ENCODE results near the gene KLK1. TPM values are rescaled to one million over a fixed set of nuclear protein-coding genes. Genes with fewer than 3 reads are reported as not detected.

The KLK1 gene
- total and polyA plus RNA-seq, 3 donors from 2014 or later = 0.43 to 2.7 (median 1.2) TPM

DNA sequence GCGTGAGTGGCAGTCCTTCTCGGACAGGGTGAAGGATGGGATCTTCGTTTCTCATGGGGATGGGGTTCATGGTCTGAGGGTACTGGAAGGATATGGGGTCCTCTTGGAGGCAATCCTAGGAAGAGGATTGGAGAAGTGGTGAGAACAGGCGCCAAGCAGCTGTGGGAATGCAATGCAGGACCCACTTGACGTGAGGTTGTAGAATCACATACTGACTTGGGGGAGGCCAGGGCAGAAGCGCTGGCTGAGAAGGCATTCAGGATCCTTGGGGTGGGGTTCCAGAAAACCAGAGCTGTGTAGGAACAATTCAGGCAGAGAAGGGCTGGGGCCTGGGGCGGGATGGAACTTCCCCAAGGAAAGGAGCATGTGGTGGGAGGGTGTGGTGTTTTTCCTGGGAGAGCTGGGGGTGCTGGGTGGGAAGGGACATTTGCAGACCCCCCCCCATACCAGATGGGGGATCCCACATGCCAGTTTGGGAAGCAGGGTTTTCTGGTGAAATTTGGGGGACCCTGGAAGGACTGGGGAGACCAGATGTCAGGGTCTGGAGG is 852 bp downstream of the KLK1 start:
- Histone ChIP-seq H3K9me3 (no peaks in the 10 kb centered on the region), H3K4me1 (no peaks in the 10 kb centered on the region), H3K27me3 (no peaks in the 10 kb centered on the region), H3K4me3 (no peak overlapping the region), H3K36me3 (ENCODE audit: low read depth, missing control alignments) (no peaks in the 10 kb centered on the region), H3K27ac (no peak overlapping the region)
- TF ChIP-seq, protein P1, sequence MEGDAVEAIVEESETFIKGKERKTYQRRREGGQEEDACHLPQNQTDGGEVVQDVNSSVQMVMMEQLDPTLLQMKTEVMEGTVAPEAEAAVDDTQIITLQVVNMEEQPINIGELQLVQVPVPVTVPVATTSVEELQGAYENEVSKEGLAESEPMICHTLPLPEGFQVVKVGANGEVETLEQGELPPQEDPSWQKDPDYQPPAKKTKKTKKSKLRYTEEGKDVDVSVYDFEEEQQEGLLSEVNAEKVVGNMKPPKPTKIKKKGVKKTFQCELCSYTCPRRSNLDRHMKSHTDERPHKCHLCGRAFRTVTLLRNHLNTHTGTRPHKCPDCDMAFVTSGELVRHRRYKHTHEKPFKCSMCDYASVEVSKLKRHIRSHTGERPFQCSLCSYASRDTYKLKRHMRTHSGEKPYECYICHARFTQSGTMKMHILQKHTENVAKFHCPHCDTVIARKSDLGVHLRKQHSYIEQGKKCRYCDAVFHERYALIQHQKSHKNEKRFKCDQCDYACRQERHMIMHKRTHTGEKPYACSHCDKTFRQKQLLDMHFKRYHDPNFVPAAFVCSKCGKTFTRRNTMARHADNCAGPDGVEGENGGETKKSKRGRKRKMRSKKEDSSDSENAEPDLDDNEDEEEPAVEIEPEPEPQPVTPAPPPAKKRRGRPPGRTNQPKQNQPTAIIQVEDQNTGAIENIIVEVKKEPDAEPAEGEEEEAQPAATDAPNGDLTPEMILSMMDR (IDR thresholded peaks at IDR 0.05) = no peak
- TF ChIP-seq POLR2A (IDR thresholded peaks at IDR 0.05) = no peak
- 85 to 88% methylated on average over 7 of the region's 7 CpGs for WGBS, 2 donors
- no peak for DNase-seq
- intact Hi-C loops (cut with DNase I; ENCODE audit: low total_unique reads) = no loop called here

DNA sequence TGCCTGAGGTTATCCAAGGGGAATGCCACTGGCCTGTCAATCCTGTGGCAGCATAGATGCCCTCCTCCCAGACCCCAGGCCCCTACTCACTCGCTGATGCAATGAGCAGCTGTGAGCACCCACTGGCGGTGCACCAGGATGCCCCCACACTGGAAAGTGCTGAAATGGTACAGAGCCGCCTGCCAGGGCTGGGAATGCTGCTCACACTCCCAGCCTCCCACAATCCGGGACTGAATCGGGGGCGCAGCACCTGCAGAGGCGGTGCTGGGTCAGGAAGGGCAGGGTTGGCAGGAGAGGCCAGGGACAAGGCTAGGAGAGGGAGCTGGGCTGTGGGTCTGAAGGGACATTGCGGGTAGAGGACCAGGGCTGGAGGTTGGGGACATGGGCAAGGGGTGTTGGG is 2.0 kb downstream of the KLK1 start:
- intact Hi-C loops (cut with DNase I; ENCODE audit: low total_unique reads) = no loop called here
- no peak overlapping the region for H3K4me3 ChIP-seq
- H3K4me1 ChIP-seq = no peaks in the 10 kb centered on the region
- WGBS, 2 donors = 50 to 70% methylated on average over 5 to 8 of the region's 8 CpGs
- H3K9me3 ChIP-seq = no peaks in the 10 kb centered on the region
- DNase-seq = no peak
- no peaks in the 10 kb centered on the region for H3K36me3 ChIP-seq (ENCODE audit: low read depth, missing control alignments)
- TF ChIP-seq POLR2A (IDR thresholded peaks at IDR 0.05) = no peak
- TF ChIP-seq, protein P1 (IDR thresholded peaks at IDR 0.05) = no peak
- H3K27ac ChIP-seq = no peak overlapping the region
- H3K27me3 ChIP-seq = no peaks in the 10 kb centered on the region

DNA sequence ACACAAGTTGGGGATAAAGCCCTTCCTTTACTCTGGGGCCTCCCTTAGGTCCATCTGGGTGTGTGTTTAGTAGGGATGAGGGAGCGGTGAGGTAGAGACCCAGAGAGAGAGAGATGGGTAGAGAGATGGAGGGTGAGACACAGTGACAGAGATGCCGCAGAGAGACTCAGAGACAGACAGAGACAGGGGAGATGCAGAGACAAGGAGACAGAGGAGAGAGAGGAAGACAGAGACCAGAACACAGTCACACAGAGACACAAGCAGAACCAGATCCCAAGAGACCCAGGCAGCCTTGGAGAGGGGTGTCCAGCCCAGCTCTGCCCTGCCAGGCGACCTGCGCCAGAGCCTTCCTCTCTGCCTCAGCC is 2.4 kb downstream of the KLK1 start:
- TF ChIP-seq, protein P1 (IDR thresholded peaks at IDR 0.05) = no peak
- TF ChIP-seq POLR2A (IDR thresholded peaks at IDR 0.05) = no peak

DNA sequence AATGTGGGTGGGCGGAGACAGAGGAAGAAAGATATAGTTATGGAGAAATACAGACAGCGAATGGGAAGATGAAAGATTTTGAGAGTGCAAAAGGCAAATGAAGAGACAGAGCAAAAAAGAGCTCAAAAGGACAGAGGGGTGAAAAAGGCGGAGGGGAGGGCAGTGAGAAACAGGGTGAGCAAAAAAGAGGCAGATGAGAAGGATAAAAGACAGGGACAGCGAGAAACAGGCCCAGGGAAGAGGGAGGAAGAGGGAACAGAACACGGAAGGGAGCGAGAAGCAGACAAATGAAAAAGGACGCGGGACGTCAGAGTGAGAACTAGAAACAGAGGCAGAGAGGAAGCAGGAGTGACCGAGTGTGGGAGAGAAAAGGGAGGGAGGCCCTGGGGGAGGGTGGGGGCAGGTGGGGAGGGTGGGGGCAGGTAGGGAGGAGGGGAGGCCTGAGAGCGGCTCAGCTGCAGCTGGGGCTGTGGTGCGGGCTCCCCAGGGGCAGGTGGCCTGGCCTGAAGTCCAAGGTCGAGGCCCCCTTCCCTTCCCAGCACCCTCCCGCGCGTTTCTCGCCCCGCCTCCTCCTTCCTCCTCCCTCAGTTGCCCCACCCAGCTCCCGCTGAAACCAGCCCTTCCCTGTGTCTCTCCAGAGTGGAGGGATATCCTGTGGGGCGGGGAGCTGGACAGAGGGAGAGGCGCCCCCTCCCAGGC is 2.9 kb downstream of the KLK1 start:
- DNase-seq = no peak
- H3K4me3 ChIP-seq = no peak overlapping the region
- no peaks in the 10 kb centered on the region for H3K9me3 ChIP-seq
- no peaks in the 10 kb centered on the region for H3K27me3 ChIP-seq
- no peak for TF ChIP-seq POLR2A (IDR thresholded peaks at IDR 0.05)
- TF ChIP-seq, protein P1 (IDR thresholded peaks at IDR 0.05) = no peak
- H3K27ac ChIP-seq = no peak overlapping the region
- 19 to 22% methylated on average over 15 to 20 of the region's 21 CpGs for WGBS, 2 donors
- no peaks in the 10 kb centered on the region for H3K36me3 ChIP-seq (ENCODE audit: low read depth, missing control alignments)
- intact Hi-C loops (cut with DNase I; ENCODE audit: low total_unique reads) = no loop called here
- no peaks in the 10 kb centered on the region for H3K4me1 ChIP-seq

More for the DNA sequence above, 2.4 kb downstream of the KLK1 start:
- WGBS, 2 donors = 76 to 80% methylated on average over 2 to 4 of the region's 4 CpGs
- intact Hi-C loops (cut with DNase I; ENCODE audit: low total_unique reads) = no loop called here
- no peaks in the 10 kb centered on the region for H3K36me3 ChIP-seq (ENCODE audit: low read depth, missing control alignments)
- DNase-seq = no peak
- H3K9me3 ChIP-seq = no peaks in the 10 kb centered on the region
- H3K4me1 ChIP-seq = no peaks in the 10 kb centered on the region
- H3K27me3 ChIP-seq = no peaks in the 10 kb centered on the region
- no peak overlapping the region for H3K27ac ChIP-seq
- no peak overlapping the region for H3K4me3 ChIP-seq

DNA sequence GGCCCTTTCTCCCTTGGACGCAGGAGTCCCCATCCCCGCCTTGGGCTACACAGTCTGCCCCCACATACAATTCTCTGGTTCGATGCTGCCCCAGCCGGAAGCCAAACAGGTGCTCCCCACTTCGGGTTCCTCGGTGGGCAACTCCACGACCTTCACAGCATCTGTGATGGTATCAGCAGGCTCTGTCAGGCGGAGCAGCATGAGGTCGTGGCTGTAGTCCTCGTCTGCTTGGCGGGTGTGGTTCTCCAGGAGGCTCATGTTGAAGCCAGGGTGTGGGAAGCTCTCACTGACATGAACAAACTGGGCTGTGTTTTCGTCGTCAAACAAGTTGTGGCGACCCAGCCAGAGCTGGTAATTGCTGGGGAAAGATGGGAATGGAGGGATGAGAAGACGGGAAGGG is 3.5 kb downstream of the KLK1 start:
- intact Hi-C loops (cut with DNase I; ENCODE audit: low total_unique reads) = no loop called here
- H3K27me3 ChIP-seq = no peaks in the 10 kb centered on the region

More for the DNA sequence above, 3.5 kb downstream of the KLK1 start:
- whole genome bisulfite sequencing, 2 donors = 34 to 53% methylated on average over 11 to 15 of the region's 15 CpGs
- H3K9me3 ChIP-seq = no peaks in the 10 kb centered on the region
- TF ChIP-seq POLR2A (IDR thresholded peaks at IDR 0.05) = no peak
- TF ChIP-seq, protein P1 (IDR thresholded peaks at IDR 0.05) = no peak
- no peak overlapping the region for H3K4me3 ChIP-seq
- no peaks in the 10 kb centered on the region for H3K4me1 ChIP-seq
- no peak overlapping the region for H3K27ac ChIP-seq
- no peak for DNase-seq
- no peaks in the 10 kb centered on the region for H3K36me3 ChIP-seq (ENCODE audit: low read depth, missing control alignments)
